A673 (cell line): ENCODE results near the gene TMCC1.

Experiments used
- EZH2 ChIP-seq: fragments of 200-600 bp; sonication (generic); IDR thresholded peaks from 2 replicates; pipeline ENCODE4 v1.6.1; 2017; ENCODE audit warnings: borderline replicate concordance, low read depth, mild to moderate bottlenecking, mixed read lengths, antibody characterized with exemption, low read length; ENCODE audit not compliant: poor library complexity, severe bottlenecking
- TF ChIP-seq, protein P1 (sequence below): fragments of 300-800, 200-600 bp; sonication (generic); conservative IDR thresholded peaks from 2 replicates; pipeline ENCODE4 v1.5.1; 2017; ENCODE audit warnings: low read depth, mild to moderate bottlenecking, antibody characterized with exemption, low read length, moderate library complexity, mixed read lengths

DNA sequence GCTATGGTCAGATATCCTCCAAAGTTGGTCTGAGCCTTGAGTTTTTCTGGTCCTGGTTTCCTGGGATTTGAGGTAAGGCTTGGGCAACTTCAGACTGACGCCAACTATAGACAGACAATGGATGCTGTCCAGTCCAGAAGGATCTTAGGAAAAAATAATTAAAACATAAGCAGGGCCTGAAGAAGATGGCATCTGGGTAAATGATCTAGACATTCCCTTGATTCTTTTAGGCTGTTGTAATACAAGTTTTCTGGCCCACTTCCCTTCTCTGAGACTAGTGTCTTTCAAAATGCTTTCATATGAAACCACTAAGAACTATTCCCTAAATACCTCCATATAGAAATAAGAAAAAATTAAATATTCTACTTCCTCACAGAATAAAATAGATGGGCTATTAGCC is 239.4 kb downstream of the TMCC1 start:
- TF ChIP-seq, protein P1, sequence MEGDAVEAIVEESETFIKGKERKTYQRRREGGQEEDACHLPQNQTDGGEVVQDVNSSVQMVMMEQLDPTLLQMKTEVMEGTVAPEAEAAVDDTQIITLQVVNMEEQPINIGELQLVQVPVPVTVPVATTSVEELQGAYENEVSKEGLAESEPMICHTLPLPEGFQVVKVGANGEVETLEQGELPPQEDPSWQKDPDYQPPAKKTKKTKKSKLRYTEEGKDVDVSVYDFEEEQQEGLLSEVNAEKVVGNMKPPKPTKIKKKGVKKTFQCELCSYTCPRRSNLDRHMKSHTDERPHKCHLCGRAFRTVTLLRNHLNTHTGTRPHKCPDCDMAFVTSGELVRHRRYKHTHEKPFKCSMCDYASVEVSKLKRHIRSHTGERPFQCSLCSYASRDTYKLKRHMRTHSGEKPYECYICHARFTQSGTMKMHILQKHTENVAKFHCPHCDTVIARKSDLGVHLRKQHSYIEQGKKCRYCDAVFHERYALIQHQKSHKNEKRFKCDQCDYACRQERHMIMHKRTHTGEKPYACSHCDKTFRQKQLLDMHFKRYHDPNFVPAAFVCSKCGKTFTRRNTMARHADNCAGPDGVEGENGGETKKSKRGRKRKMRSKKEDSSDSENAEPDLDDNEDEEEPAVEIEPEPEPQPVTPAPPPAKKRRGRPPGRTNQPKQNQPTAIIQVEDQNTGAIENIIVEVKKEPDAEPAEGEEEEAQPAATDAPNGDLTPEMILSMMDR = no peak
- TF ChIP-seq EZH2 = no peak
